Heart left ventricle (tissue), 13 donors: Measurements from ENCODE around the gene TEX38.

Experiments
- POLR2A ChIP-seq, 2 donors: fragments of 450-650 bp; IDR thresholded peaks; one replicate each; pipeline ENCODE4 v1.6.1; 2017; ENCODE audit warnings: antibody characterized with exemption in 2 of 2, mild to moderate bottlenecking in 2 of 2, moderate library complexity in 2 of 2
- TF ChIP-seq, protein P1 (sequence below), 12 donors: fragments of 200-600 bp; sonication (generic) in 4 of 12; IDR thresholded peaks; one replicate each; pipeline versions ENCODE4 v1.5.0 to v1.8.0; 2018 to 2022; ENCODE audit warnings: antibody characterized with exemption in 12 of 12, mild to moderate bottlenecking in 5 of 12
- donor health status: ischemic (EF 13 %, LVEDD 7.1; RV severe dilation, severe dysfunction).
- donor health status: DM: no; HTN: yes; CAD: no.
- donor health status: DM: no; HTN: no; CAD: no.
- donor health status: ischemic (EF 25% LVEDD 6.9; RV normal size, moderate dysfunction).
- donor health status: ischemic (EF 25% LVEDD 5.7; RV mildly dilated, moderate dysfunction).
- donor health status: ischemic (EF 35%, LVEDD 5.7; RV mildly dilated, moderate dysfunction).
- donor health status: nonischemic (EF 11% LVEDD 7.7; RV severe dilation, severe dysfunction).
- donor health status: DM: yes; HTN: yes; CAD: no.
- donor health status: PGD.
- donor health status: ischemic (EF 29% LVEDD 5.4; RV normal size, mild dysfunction).
- donor health status: nonischemic (EF 23%, LVEDD 6.1; RV moderate dilation, normal function).

DNA sequence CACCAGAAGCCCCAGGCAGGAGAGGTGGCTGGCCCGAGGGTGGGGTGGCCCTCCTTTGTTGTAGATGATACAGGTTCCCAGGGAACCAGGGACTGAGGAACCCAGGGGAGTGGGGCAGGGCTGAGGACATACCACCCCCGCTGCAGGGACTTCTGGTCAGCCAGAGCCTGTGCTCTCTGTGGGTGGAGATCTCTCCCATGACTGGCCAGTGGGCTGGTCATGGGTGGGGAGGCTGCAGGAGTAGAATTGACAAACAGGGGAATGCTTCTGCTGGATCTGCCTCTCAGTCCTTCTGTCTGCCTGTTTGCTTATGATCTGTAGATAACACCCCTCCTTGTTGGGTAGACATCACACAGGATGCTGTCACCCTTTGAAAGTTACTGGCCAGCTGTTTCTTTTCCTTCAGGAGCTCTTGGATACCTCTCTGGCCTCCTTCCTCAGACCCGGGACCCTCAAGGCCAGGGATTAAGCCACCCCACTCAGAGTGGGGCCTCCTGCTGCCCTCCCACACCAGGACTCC is 50.1 kb downstream of the TEX38 start:
- TF ChIP-seq, protein P1, sequence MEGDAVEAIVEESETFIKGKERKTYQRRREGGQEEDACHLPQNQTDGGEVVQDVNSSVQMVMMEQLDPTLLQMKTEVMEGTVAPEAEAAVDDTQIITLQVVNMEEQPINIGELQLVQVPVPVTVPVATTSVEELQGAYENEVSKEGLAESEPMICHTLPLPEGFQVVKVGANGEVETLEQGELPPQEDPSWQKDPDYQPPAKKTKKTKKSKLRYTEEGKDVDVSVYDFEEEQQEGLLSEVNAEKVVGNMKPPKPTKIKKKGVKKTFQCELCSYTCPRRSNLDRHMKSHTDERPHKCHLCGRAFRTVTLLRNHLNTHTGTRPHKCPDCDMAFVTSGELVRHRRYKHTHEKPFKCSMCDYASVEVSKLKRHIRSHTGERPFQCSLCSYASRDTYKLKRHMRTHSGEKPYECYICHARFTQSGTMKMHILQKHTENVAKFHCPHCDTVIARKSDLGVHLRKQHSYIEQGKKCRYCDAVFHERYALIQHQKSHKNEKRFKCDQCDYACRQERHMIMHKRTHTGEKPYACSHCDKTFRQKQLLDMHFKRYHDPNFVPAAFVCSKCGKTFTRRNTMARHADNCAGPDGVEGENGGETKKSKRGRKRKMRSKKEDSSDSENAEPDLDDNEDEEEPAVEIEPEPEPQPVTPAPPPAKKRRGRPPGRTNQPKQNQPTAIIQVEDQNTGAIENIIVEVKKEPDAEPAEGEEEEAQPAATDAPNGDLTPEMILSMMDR (IDR thresholded peaks at IDR 0.05), result no peak
- TF ChIP-seq POLR2A (IDR thresholded peaks at IDR 0.05), result no peak
